Suprapubic skin (tissue), 3 donors: ENCODE measurements around the gene SCN1A.

Source experiments
- CTCF ChIP-seq, 2 donors: fragments of 200-600 bp in 1 of 2; fragments of 450-650 bp in 1 of 2; sonication (generic) in 1 of 2; IDR thresholded peaks; one replicate each; pipeline ENCODE4 v1.5.1; 2016 to 2019; ENCODE audit warnings: antibody characterized with exemption in 2 of 2, mild to moderate bottlenecking in 1 of 2, moderate library complexity in 1 of 2
- POLR2A ChIP-seq, 2 donors: fragments of 450-650 bp; IDR thresholded peaks; one replicate each; pipeline ENCODE4 v1.6.1; 2017; ENCODE audit warnings: antibody characterized with exemption in 2 of 2, mild to moderate bottlenecking in 2 of 2, moderate library complexity in 2 of 2

GRCh38 chr2:166135849-166136258 lies 8.0 kb upstream of the SCN1A start:
- TF ChIP-seq CTCF (IDR thresholded peaks at IDR 0.05) = no peak
- no peak for TF ChIP-seq POLR2A (IDR thresholded peaks at IDR 0.05)
